ENCODE measurements around the gene SPO11.

SPO11 gene

GRCh38 chr20:57310821-57311514 lies 18.6 kb upstream of the SPO11 start:
- no peak overlapping the region for H3K27ac ChIP-seq (ENCODE audit: low read depth, low read length, severe bottlenecking)
- WGBS, 2 experiments (ENCODE audit: insufficient coverage in 2 of 2): 97% methylated on average over 6 to 9 of the region's 11 CpGs
- no peaks in the 10 kb centered on the region for H3K9me3 ChIP-seq (ENCODE audit: control insufficient read depth, low read length)
- H3K4me1 ChIP-seq (ENCODE audit: control insufficient read depth, insufficient read depth, low read length, poor library complexity, severe bottlenecking): peaks cover 5% of the 10 kb centered on the region
- H3K4me3 ChIP-seq (ENCODE audit: extremely low read depth, insufficient read depth, low read length, poor library complexity, severe bottlenecking): no peak overlapping the region
- no peaks in the 10 kb centered on the region for H3K36me3 ChIP-seq (ENCODE audit: control insufficient read depth, insufficient read depth, low read length)

GRCh38 chr20:57312138-57312537 lies 17.5 kb upstream of the SPO11 start:
- H3K36me3 ChIP-seq (ENCODE audit: control insufficient read depth, insufficient read depth, low read length): no peaks in the 10 kb centered on the region
- WGBS, 2 experiments (ENCODE audit: insufficient coverage in 2 of 2): 98% methylated on average over 6 of the region's 6 CpGs
- H3K4me3 ChIP-seq (ENCODE audit: extremely low read depth, insufficient read depth, low read length, poor library complexity, severe bottlenecking): no peak overlapping the region
- H3K27ac ChIP-seq (ENCODE audit: low read depth, low read length, severe bottlenecking): no peak overlapping the region
- H3K4me1 ChIP-seq (ENCODE audit: control insufficient read depth, insufficient read depth, low read length, poor library complexity, severe bottlenecking): peaks cover 5% of the 10 kb centered on the region
- H3K9me3 ChIP-seq (ENCODE audit: control insufficient read depth, low read length): no peaks in the 10 kb centered on the region

DNA sequence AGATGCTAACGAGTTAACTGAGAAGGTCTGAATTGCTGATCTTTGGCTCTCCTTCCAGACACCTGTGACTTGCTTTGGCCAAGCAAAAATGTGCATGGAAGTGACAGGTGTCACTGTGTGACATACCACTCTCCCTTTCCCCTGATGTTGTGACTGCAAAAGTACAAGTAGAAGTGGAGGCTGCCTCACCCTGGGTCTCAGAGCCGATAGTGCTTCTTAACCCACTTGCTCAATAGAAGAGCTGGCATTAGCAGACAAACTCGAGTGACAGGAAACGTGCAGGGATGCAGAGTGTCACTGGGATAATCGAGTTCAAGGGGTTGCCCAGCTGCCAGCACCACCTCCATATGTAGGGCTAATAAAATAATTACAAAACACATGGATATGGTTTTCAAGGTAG lies 16.4 kb upstream of the SPO11 start:
- H3K9me3 ChIP-seq (ENCODE audit: control insufficient read depth, low read length): no peaks in the 10 kb centered on the region
- H3K27ac ChIP-seq (ENCODE audit: low read depth, low read length, severe bottlenecking): no peak overlapping the region
- no peak overlapping the region for H3K4me3 ChIP-seq (ENCODE audit: extremely low read depth, insufficient read depth, low read length, poor library complexity, severe bottlenecking)
- H3K4me1 ChIP-seq (ENCODE audit: control insufficient read depth, insufficient read depth, low read length, poor library complexity, severe bottlenecking): peaks cover 5% of the 10 kb centered on the region
- 69 to 78% methylated on average over 2 to 3 of the region's 5 CpGs for WGBS, 2 experiments (ENCODE audit: insufficient coverage in 2 of 2)
- H3K36me3 ChIP-seq (ENCODE audit: control insufficient read depth, insufficient read depth, low read length): no peaks in the 10 kb centered on the region

- Histone ChIP-seq H3K27ac (ENCODE audit: low read depth, low read length, severe bottlenecking) (no peak overlapping the region), H3K4me1 (ENCODE audit: control insufficient read depth, insufficient read depth, low read length, poor library complexity, severe bottlenecking) (peaks cover under 1% of the 10 kb centered on the region), H3K9me3 (ENCODE audit: control insufficient read depth, low read length) (no peaks in the 10 kb centered on the region), H3K4me3 (ENCODE audit: extremely low read depth, insufficient read depth, low read length, poor library complexity, severe bottlenecking) (no peak overlapping the region), H3K36me3 (ENCODE audit: control insufficient read depth, insufficient read depth, low read length) (no peaks in the 10 kb centered on the region)
- 94 to 95% methylated on average over 2 to 5 of the region's 5 CpGs for WGBS, 2 experiments (ENCODE audit: insufficient coverage in 2 of 2)
Observed at GRCh38 chr20:57313951-57314350, 15.7 kb upstream of the SPO11 start.

DNA sequence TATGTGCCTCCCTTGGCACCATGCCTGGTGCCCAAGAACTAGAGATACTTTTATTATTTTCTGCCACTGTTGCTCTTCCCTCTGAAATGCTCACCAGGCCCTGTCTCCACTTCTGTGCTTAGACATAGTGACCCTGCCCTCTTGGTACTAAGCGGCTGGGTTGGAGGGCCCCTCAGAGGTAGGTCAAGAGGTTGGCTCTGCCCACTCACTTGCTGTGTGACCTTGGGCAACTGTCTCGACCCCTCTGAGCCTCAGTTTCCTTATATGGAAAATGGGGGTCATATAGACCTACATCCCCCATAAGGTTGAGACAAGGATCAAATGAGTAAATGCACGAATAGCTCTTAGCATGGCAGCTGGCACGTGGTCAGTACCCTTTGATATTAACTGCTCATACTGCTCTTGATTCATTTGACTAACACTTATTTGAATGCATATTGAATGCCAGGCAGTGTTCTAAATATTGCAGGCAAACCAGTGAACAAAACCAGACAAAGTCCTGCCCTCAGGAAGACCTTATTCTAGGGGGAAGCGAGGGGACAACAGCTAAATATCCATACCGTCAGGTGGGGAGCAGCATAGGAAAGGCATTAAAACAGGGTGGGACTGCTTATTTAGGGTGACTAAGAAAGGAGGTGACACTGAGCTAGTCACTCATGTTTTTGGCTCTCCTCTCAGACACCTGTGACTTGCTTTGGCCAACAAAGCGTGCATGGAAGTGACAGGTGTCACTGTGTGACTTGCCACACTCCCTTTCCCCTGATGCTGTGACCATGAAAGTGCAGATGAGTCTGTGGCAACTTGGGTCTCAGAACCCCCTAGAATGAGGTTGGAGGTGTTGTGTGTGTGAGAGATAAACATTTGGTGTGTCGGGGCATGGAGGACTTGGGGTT lies 14.3 kb upstream of the SPO11 start:
- 91 to 98% methylated on average over 7 of the region's 8 CpGs for WGBS, 2 experiments (ENCODE audit: insufficient coverage in 2 of 2)
- H3K4me3 ChIP-seq (ENCODE audit: extremely low read depth, insufficient read depth, low read length, poor library complexity, severe bottlenecking): no peak overlapping the region
- H3K4me1 ChIP-seq (ENCODE audit: control insufficient read depth, insufficient read depth, low read length, poor library complexity, severe bottlenecking): no peaks in the 10 kb centered on the region
- no peak overlapping the region for H3K27ac ChIP-seq (ENCODE audit: low read depth, low read length, severe bottlenecking)
- no peaks in the 10 kb centered on the region for H3K36me3 ChIP-seq (ENCODE audit: control insufficient read depth, insufficient read depth, low read length)
- no peaks in the 10 kb centered on the region for H3K9me3 ChIP-seq (ENCODE audit: control insufficient read depth, low read length)

- Histone ChIP-seq H3K27ac (ENCODE audit: low read depth, low read length, severe bottlenecking) (no peak overlapping the region), H3K36me3 (ENCODE audit: control insufficient read depth, insufficient read depth, low read length) (no peaks in the 10 kb centered on the region), H3K9me3 (ENCODE audit: control insufficient read depth, low read length) (no peaks in the 10 kb centered on the region), H3K4me1 (ENCODE audit: control insufficient read depth, insufficient read depth, low read length, poor library complexity, severe bottlenecking) (no peaks in the 10 kb centered on the region), H3K4me3 (ENCODE audit: extremely low read depth, insufficient read depth, low read length, poor library complexity, severe bottlenecking) (no peak overlapping the region)
- 83 to 86% methylated on average over 2 to 7 of the region's 8 CpGs for WGBS, 2 experiments (ENCODE audit: insufficient coverage in 2 of 2)
Observed at GRCh38 chr20:57315976-57316480, 13.6 kb upstream of the SPO11 start.

DNA sequence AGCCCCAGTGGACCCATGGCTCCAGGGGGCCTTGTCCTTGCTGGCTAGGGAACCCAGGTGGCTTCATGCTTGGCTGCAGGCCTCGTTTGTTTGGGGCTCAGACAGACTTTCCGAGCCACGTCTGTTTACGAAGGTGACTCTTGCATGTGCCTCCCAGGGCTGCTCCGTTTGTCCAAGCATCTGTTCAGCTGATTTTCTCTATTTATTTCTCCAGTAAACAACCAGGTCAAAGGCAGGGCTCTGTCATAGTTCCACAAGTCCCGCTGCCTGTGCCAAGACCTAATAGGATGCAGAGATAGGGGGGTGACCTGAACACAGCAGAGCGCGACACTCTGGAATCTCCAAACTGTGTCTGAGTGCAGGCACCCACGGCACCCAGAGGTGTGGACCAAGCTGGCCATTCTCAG lies 12.8 kb upstream of the SPO11 start:
- H3K4me1 ChIP-seq (ENCODE audit: control insufficient read depth, insufficient read depth, low read length, poor library complexity, severe bottlenecking): no peaks in the 10 kb centered on the region
- no peaks in the 10 kb centered on the region for H3K36me3 ChIP-seq (ENCODE audit: control insufficient read depth, insufficient read depth, low read length)
- H3K27ac ChIP-seq (ENCODE audit: low read depth, low read length, severe bottlenecking): no peak overlapping the region
- no peak overlapping the region for H3K4me3 ChIP-seq (ENCODE audit: extremely low read depth, insufficient read depth, low read length, poor library complexity, severe bottlenecking)
- whole genome bisulfite sequencing, 2 experiments (ENCODE audit: insufficient coverage in 2 of 2): 89 to 92% methylated on average over 9 of the region's 9 CpGs
- H3K9me3 ChIP-seq (ENCODE audit: control insufficient read depth, low read length): no peaks in the 10 kb centered on the region

DNA sequence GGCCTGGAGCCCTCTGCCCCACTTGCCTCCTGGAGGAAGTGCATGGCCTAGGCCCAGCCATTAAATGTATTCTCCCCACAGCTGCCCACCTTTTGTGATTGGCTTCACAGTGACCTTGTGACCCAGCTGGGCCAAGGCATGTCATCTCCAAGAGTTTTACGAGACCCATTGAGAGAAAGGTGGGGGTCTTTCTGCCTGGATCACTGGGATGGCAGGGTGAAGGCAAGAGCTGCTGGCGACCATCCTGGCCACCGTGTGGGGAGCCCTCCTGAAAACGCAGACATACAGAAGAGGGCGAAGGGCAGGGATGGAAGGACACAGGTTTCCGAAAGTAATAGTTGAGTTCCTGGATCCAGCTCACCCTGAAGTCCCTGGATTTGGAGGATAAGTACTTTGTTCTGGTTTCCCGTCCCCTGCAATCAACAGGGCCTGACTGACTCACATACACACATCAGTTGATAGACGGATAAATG lies 12.3 kb upstream of the SPO11 start:
- Histone ChIP-seq H3K4me1 (ENCODE audit: control insufficient read depth, insufficient read depth, low read length, poor library complexity, severe bottlenecking) (no peaks in the 10 kb centered on the region), H3K27ac (ENCODE audit: low read depth, low read length, severe bottlenecking) (no peak overlapping the region), H3K9me3 (ENCODE audit: control insufficient read depth, low read length) (no peaks in the 10 kb centered on the region), H3K4me3 (ENCODE audit: extremely low read depth, insufficient read depth, low read length, poor library complexity, severe bottlenecking) (no peak overlapping the region), H3K36me3 (ENCODE audit: control insufficient read depth, insufficient read depth, low read length) (no peaks in the 10 kb centered on the region)
- 79 to 99% methylated on average over 4 to 6 of the region's 8 CpGs for WGBS, 2 experiments (ENCODE audit: insufficient coverage in 2 of 2)

DNA sequence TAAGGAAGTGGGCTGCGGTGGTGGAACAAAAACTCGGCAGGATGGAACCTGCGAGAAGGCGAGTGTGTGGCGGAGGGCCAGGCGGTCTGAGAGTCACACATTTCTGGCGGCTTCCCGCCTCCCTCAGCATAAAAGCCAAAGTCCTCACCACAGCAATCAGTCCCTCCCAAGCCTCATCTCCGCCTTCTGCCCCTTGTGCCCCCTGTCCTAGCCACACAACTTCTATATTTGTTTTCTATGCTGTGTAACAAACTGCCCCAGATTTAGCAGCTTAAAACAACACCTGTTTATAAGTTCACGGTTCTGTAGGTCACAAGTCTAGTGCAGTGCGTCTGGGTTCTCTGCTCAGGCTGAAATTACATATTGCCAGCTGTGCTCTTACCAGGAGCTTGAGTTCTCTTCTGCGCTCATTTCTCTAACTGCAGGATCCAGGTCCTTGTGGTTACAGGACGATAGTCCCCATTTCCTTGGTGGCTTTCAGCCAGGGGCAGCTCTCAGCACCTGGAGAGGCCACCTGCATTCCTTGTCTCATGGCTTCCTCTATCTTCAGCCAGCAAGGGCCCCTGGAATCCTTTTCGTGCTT lies 11.7 kb upstream of the SPO11 start:
- Histone ChIP-seq H3K4me3 (ENCODE audit: extremely low read depth, insufficient read depth, low read length, poor library complexity, severe bottlenecking) (no peak overlapping the region), H3K36me3 (ENCODE audit: control insufficient read depth, insufficient read depth, low read length) (no peaks in the 10 kb centered on the region), H3K27ac (ENCODE audit: low read depth, low read length, severe bottlenecking) (no peak overlapping the region), H3K9me3 (ENCODE audit: control insufficient read depth, low read length) (no peaks in the 10 kb centered on the region), H3K4me1 (ENCODE audit: control insufficient read depth, insufficient read depth, low read length, poor library complexity, severe bottlenecking) (peaks cover 4% of the 10 kb centered on the region)
- WGBS, 2 experiments (ENCODE audit: insufficient coverage in 2 of 2): 79 to 84% methylated on average over 13 to 14 of the region's 14 CpGs

DNA sequence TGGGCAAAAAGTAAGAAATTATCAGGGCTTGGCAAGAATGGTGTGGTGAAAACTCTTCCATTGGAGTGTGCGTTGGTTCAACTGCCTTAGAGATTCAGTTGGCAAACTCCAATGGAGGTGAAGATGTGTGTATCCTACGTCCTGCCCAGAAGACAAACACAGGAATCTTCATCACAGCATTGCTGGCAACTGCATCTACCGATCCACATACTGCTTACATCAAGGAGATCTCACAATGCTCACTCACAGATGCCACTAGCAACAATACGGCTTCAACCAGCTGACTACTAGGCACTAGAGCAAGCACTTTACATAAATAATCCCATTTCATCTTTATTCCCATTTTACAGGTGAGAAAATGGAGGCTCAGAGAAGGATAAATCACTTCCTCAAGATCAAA lies 10.0 kb upstream of the SPO11 start:
- no peaks in the 10 kb centered on the region for H3K9me3 ChIP-seq (ENCODE audit: control insufficient read depth, low read length)
- no peak overlapping the region for H3K4me3 ChIP-seq (ENCODE audit: extremely low read depth, insufficient read depth, low read length, poor library complexity, severe bottlenecking)
- 87 to 95% methylated on average over 3 of the region's 4 CpGs for whole genome bisulfite sequencing, 2 experiments (ENCODE audit: insufficient coverage in 2 of 2)
- H3K36me3 ChIP-seq (ENCODE audit: control insufficient read depth, insufficient read depth, low read length): no peaks in the 10 kb centered on the region
- peaks cover 8% of the 10 kb centered on the region for H3K4me1 ChIP-seq (ENCODE audit: control insufficient read depth, insufficient read depth, low read length, poor library complexity, severe bottlenecking)
- H3K27ac ChIP-seq (ENCODE audit: low read depth, low read length, severe bottlenecking): no peak overlapping the region
